ENCODE data around the gene TTLL4.

DNA sequence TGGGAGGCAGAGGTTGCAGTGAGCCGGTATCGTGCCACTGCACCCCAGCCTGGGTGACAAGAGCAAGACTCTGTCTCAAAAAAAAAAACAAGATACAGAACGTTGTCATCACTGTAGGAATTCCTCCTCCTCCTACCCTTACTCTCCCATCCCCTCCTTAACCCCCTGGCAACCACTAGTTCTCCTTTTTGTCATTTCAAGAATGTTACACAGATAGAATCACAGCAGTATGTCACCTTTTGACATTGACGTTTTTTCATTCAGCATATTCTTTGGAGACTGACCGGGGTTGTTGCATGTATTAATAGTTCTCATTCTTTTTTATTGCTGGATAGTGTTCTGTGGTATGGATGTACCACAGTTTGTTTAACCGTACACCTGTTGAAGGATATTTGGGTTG, 32.4 kb downstream of the TTLL4 start:
- TF ChIP-seq, protein P1, sequence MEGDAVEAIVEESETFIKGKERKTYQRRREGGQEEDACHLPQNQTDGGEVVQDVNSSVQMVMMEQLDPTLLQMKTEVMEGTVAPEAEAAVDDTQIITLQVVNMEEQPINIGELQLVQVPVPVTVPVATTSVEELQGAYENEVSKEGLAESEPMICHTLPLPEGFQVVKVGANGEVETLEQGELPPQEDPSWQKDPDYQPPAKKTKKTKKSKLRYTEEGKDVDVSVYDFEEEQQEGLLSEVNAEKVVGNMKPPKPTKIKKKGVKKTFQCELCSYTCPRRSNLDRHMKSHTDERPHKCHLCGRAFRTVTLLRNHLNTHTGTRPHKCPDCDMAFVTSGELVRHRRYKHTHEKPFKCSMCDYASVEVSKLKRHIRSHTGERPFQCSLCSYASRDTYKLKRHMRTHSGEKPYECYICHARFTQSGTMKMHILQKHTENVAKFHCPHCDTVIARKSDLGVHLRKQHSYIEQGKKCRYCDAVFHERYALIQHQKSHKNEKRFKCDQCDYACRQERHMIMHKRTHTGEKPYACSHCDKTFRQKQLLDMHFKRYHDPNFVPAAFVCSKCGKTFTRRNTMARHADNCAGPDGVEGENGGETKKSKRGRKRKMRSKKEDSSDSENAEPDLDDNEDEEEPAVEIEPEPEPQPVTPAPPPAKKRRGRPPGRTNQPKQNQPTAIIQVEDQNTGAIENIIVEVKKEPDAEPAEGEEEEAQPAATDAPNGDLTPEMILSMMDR (IDR thresholded peaks at IDR 0.05) = no peak
- TF ChIP-seq POLR2A (IDR thresholded peaks at IDR 0.05) = no peak
